Measurements from ENCODE around the gene TAS2R41.
"Not testable (repeated sequence)": the region's sequence is repeated elsewhere in the genome, so short reads cannot be mapped to it uniquely, and the experiment has no call there.

DNA sequence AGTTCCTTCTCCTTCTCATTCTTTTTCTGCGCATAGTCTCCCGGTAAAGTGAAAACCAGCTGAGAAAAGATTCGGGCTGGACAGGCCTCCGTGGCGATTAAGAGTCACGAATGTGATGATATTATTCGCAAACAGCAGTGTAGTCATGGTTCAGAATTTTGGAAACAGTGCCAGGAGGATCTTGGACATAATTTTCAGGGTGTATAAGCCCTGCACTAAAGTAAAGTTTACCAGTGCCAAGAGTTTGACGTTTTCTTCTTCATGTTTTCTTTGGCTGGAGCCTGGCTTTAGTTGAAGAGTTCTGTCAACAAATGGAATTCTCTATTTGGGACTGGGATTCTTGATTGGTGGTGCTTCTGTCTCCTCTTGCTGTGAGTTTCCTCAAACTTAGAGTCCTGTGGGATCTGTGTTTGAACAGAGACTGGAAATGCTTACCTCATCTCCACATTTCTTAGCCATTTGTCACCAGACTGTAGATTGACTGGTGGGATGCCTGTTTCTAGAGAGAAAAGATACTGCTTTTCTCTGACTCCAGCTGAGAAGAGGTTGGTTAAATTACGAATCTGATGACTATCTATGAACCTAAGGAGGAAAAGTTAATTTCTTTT is 44.7 kb downstream of the TAS2R41 start:
- TF ChIP-seq, protein P1, sequence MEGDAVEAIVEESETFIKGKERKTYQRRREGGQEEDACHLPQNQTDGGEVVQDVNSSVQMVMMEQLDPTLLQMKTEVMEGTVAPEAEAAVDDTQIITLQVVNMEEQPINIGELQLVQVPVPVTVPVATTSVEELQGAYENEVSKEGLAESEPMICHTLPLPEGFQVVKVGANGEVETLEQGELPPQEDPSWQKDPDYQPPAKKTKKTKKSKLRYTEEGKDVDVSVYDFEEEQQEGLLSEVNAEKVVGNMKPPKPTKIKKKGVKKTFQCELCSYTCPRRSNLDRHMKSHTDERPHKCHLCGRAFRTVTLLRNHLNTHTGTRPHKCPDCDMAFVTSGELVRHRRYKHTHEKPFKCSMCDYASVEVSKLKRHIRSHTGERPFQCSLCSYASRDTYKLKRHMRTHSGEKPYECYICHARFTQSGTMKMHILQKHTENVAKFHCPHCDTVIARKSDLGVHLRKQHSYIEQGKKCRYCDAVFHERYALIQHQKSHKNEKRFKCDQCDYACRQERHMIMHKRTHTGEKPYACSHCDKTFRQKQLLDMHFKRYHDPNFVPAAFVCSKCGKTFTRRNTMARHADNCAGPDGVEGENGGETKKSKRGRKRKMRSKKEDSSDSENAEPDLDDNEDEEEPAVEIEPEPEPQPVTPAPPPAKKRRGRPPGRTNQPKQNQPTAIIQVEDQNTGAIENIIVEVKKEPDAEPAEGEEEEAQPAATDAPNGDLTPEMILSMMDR (conservative IDR thresholded peaks at IDR 0.05 in 1 of 2, IDR thresholded peaks at IDR 0.05 in 1 of 2; ENCODE audit: extremely low read depth in 1 of 2, insufficient read depth in 1 of 2, low read depth in 1 of 2, low read length in 2 of 2), result not testable (repeated sequence)
- not testable (repeated sequence) for TF ChIP-seq EZH2 (IDR thresholded peaks at IDR 0.05; ENCODE audit: borderline replicate concordance, low read length)
